Right lobe of liver (tissue), 4 donors: ENCODE data around the gene ACP1.

Experiments
- CTCF ChIP-seq, 4 donors: fragments of 200-600 bp in 3 of 4; fragments of 450-650 bp in 1 of 4; IDR thresholded peaks; one replicate each; pipeline versions ENCODE4 v1.5.1 to v1.8.0; 2016 to 2022; ENCODE audit warnings: antibody characterized with exemption in 4 of 4, mild to moderate bottlenecking in 2 of 4
- POLR2A ChIP-seq: fragments of 450-650 bp; IDR thresholded peaks from one replicate; pipeline ENCODE4 v1.6.1; 2017; ENCODE audit warnings: antibody characterized with exemption, mild to moderate bottlenecking
- donor health status: DM: no; HTN: no; CAD: no.
- donor health status: DM: no; HTN: no; CAD: no.
- donor health status: DM: no; HTN: yes; CAD: no.

- TF ChIP-seq CTCF (IDR thresholded peaks at IDR 0.05) (no peak), POLR2A (no peak)
Measured at GRCh38 chr2:269356-270030, 4.7 kb downstream of the ACP1 start.
